HG02885 (cell line): ENCODE measurements around the gene CPAMD8.
"Not testable (repeated sequence)": the region's sequence is repeated elsewhere in the genome, so short reads cannot be mapped to it uniquely, and the experiment has no call there.

Experiments used
- ATAC-seq: cut with Tn5 transposase; IDR thresholded peaks from one replicate; pipeline ENCODE4 v1.9.1; 2021; ENCODE audit warnings: mild to moderate bottlenecking; ENCODE audit not compliant: unreplicated experiment, poor library complexity

Gene CPAMD8

DNA sequence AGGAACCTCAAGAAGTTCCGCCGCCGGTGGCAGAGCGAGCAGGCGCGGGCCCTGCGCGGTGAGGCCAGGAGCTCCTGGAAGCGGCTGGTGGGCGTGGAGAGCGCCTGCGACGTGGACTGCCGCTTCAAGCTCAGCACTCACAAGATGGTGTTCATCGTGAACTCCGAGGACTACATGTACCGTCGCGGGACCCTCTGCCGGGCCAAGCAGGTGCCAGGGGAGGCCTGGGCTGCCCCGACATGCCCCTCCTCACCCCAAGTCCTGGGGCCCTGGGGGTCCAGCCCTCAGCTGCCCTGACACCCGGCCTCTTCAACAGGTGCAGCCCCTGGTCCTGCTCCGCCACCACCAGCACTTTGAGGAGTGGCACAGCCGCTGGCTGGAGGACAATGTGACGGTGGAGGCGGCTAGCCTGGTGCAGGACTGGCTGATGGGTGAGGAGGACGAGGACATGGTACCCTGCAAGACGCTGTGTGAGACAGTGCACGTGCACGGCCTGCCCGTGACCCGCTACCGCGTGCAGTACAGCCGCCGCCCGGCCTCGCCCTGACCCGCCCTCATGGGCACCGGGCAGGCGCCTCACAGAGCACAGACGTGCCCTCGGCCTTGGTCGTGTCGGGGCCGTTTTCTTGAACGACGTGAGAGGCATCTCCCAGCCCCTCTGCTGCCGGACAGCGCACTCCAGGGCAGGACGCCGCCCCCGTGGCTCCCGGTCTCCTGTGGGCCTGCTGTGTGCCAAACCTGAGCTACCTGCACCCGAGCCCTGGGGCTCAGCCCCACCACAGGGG, 148.2 kb downstream of the CPAMD8 start:
- no peak for ATAC-seq

DNA sequence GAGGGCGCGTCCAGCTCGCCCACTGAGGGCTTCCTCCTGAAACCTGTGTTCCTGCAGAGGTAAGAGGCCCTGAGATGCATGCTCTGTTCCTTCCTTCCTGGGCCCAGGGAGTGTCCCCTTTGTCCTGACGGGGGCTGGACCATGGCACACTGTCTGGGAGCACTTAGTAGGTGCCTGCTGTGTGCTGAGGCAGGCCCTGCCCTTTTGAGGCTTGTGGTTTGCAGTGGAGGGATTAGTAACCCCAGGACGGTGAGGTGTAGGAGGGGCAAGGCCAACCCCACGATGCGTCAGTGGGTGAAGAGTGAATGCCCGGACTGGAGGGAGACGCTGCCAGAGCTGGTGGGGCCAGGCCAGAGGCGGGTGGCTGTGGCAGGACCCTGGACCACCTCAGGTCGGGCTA, 149.0 kb downstream of the CPAMD8 start:
- ATAC-seq, result no peak

DNA sequence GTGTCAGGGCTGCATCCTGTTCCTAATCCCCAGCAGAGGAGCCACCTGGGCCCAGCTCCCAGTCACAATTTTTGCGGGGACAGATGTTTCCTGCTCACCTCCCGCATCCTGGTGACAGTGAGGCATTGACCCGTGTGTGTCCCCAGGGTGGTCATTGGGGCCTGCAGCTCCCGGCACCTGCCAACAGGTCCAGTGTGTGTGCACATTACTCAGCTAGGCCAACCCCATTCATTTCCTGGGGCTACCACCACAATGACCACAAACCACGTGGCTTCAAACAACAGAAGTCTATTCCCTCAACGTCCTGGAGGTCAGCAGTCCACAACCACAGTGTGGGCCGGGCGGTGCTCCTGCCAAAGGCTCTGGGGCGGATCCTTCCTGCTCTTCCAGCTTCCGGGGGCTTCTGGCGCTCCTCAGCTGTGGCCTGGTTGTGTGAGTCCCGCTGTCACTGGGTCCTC, 149.7 kb downstream of the CPAMD8 start:
- no peak for ATAC-seq

DNA sequence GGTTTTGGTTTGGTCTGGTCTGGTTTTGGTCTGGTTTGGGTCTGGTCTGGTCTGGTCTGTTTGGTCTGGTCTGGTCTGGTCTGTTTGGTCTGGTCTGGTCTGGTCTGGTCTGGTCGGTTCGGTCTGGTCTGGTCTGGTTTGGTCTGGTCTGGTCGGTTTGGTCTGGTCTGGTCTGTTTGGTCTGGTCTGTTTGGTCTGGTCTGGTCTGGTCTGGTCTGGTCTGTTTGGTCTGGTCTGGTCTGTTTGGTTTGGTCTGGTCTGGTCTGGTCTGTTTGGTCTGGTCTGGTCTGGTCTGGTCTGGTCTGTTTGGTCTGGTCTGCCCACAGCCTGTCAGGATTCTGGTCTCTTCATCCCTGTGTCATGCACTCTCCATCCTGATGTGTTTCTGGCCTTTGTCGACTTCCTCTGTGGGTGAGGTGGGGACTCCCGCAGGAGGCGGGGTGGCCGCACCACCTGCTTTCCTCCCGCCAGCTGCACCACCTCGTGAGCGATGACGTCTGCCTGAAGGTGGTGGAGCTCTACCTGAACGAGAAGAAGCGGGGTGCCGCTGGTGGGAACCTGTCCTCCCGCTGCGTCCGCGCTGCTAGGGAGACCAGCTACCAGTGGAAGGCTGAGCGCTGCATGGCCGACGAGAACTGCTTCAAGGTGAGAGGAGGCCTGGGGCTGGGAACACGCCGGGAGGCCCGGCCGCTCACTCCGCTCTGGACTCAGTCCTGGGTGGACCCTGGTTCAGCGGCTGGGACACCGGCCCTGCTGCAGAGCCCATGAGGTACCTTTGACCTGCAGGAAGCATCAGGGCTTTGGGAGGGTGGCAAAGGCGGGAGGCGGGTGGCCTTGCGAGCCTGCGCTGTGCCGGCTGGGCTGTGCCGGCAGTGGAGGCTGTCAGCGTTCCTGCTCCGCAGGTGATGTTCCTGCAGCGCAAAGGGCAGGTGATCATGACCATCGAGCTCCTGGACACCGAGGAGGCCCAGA, 150.7 kb downstream of the CPAMD8 start:
- no peak for ATAC-seq

DNA sequence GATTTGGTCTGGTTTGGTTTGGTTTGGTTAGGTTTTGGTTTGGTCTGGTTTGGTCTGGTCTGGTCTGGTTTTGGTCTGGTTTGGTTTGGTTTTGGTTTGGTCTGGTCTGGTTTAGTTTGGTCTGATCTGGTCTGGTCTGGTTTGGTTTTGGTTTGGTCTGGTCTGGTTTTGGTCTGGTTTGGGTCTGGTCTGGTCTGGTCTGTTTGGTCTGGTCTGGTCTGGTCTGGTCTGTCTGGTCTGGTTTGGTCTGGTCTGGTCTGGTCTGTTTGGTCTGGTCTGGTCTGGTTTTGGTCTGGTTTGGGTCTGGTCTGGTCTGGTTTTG, 151.7 kb downstream of the CPAMD8 start:
- ATAC-seq, result not testable (repeated sequence)

DNA sequence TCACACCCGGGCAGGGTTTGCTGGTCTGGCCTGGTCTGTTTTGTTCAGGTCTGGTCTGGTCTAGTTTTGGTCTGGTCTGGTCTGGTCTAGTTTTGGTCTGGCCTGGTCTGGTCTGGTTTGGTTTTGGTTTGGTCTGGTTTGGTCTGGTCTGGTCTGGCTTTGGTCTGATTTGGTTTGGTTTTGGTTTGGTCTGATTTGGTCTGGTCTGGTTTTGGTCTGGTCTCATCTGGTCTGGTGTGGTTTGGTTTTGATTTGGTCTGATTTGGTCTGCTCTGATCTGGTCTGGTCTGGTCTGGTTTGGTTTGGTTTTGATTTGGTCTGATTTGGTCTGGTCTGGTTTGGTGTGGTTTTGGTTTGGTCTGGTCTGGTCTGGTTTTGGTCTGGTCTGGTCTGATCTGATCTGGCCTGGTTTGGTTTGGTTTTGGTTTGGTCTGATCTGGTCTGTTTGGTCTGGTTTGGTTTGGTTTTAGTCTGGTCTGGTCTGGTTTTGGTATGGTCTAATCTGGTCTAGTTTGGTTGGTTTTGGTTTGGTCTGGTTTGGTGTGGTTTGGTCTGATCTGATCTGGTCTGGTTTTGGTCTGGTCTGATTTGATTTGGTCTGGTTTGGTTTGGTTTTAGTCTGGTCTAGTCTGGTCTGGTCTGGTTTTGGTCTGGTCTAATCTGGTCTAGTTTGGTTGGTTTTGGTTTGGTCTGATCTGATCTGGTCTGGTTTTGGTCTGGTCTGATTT, 152.2 kb downstream of the CPAMD8 start:
- ATAC-seq, result no peak

DNA sequence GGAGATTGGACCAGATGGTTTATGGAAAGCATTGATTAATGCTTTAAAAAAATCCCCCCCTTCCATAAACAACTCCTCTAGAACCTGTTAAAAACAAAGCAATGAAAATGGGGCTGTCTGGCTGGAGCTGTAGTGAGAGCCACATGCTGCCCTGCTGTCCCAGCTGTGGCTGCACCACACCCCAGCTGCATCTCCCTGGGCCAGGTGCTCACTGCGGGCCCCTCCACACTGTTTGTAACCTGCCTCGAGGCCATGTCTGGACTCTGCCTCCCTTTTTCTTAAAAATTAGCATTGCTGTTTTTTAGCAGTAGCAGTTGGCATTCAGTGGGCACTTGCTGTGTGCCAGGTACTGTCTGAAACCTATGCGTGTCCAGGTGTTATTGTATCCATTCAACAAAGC, 153.0 kb downstream of the CPAMD8 start:
- ATAC-seq, result no peak

DNA sequence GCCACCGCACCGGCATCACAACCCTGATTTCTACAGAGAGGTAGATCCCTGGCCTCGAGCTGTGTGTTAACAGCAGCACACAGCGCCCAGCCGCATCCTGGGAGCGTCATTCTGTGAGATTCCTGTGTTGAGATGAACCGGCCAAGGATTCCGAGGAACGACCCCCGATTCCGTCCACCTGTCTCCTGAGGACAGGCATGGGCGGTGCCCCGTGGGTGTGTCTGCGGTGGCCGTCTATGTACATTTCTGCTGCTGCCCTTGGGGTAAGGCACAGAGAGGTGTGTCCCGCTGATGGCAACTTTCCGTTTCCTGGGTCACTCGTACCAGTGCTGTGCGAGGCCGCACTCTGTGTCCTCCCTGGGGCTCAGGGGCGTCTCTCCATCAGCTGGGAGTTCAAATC, 153.9 kb downstream of the CPAMD8 start:
- no peak for ATAC-seq

DNA sequence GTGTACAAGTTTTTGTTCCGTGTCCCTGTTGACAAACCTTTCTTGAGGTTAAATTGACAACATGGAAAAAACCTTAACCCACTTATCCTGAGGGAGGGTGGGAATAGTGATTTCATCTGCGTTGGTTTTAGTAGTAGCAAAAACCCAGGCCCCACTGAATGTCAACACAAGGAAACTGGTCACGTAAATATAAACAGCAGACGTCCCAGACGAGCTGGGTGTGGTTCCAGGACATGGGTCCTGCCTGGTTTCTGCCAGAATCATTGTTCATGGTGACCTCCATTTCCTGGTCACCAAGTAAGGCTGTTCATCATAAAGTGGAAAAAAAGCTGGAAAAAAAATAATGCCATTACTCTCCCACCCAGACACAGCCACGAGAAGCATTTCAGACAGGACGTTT, 154.7 kb downstream of the CPAMD8 start:
- no peak for ATAC-seq

DNA sequence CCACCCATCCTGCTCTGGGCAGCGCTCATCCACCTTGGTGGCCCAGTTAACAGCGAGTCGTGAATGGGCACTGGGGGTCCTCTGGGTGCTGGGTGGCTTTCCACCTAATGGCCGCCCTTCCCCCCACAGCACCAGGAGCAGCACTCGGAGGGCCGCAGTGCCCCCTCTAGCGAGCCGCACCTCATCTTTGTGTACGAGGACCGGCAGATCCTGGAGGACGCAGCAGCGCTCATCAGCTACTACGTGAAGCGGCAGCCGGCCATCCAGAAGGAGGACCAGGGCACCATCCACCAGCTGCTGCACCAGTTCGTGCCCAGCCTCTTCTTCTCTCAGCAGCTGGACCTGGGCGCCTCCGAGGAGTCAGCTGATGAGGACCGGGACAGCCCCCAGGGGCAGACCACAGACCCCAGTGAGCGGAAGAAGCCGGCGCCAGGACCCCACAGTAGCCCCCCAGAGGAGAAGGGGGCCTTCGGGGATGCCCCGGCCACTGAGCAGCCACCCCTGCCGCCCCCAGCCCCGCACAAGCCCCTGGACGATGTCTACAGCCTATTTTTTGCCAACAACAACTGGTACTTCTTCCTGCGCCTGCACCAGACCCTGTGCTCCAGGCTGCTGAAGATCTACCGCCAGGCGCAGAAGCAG, 157.2 kb downstream of the CPAMD8 start:
- ATAC-seq, result no peak

DNA sequence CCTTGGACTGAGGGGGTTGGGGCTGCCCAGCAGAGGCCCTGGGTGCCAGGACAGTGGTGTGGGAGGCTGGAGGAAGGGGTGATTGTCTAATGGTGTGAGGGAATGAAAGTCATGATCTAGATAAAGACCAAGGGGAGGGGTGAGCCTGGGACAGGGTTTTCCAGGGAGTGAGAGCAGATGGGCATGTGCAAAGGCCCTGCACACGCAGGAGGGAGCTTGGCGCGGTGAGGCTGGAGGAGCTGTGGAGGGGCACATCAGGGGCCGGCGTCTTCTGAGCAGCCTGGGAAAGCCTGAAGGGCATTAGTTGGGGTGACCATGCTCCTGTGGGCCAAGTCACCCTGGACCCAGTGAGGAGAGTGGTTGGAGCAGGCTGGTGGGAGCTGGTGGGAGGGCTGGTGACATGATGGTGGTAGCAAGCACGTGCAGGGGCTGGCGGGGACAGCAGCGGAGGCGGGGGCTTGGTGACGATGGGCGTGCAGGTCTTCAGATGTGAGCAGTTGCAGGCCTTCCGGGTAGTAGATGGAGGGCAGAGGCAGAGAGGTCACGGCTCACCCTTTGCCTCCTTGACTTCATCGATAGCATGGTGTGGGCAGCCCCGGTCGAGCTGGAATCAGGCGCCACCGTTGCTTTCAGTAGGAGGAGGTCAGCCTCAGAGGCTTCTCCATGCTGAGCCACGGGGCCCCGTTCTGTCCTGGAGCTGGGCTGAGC, 158.0 kb downstream of the CPAMD8 start:
- ATAC-seq, result no peak

DNA sequence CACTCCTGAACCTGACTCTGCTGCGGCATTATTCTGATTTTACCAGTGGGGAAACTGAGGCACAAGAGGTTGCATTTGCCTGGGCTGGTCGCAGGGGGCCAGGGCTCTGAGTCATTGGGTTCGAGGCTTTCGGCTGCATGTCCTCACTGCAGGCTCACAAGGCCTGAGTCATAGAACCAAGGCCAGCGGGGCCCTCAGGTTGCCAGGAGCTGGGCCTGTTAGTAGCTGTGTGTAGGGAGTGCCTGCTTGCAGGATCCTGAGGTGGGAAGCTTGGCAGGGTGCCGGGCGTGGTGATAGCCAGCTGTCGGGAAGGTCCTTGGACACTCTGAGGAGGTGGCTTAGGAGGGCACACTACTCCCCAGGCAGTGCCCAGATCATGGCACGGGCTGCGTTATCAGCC, 159.4 kb downstream of the CPAMD8 start:
- ATAC-seq, result no peak

DNA sequence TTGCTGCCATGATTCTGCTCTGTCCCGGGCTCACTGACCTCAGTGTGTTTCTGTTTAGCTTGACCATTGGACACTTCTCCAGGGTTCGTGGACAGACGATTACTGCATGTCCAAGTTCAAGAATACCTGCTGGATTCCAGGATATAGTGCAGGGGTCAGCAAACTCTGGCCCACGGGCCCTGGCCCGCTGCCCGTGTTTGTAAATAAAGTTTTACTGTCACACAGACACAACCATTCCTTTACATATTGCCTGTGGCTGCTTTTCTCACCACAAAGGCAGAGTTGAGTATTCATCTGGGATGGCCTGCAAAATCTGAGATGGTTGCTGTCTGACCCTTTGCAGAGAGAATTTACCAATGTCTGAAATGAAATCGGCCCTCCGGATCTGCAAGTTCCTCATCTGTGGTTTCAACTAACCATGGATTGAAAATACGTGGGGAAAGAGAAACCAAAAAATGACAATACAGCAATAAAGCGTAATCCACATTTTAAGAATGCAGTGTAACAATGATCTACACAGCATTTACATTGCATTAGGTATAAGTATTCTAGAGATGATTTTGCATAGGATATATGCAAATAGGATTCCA, 163.7 kb downstream of the CPAMD8 start:
- no peak for ATAC-seq

DNA sequence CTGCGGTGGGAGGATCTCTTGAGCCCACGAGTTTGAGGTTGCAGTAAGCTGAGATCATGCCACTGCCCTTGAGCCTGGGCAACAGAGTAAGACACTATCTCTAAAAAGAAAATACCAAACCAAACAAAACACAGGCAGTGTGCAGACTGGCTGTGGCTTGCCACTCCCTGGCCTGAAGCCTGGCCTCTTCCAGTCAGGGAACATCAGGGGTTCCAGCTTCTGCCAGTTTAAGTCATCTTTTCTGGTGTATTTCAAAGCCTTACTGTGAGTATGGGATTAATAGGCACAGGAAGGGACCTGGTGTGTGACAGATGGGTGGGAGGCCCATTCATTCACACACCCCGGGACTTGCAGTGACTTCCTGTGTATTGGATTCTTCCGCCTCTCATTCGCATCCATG, 164.8 kb downstream of the CPAMD8 start:
- no peak for ATAC-seq

DNA sequence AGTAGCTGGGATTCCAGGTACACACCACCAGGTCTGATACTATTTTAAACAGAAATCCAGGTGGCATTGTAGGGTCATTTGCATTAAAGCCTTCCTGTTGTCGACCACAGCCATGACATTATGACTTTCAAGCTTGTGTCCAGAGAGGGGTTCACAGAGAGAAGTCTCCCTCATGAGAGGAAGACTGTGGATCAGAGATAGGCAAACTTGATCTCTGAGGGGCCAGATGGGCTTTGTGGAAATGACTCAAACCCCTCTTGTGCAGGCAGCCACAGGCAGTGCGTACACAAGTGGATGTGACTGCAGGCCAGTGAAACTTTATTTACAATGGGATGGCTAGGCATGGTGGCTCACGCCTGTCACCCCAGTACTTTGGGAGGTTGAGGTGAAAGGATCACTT, 165.6 kb downstream of the CPAMD8 start:
- no peak for ATAC-seq

DNA sequence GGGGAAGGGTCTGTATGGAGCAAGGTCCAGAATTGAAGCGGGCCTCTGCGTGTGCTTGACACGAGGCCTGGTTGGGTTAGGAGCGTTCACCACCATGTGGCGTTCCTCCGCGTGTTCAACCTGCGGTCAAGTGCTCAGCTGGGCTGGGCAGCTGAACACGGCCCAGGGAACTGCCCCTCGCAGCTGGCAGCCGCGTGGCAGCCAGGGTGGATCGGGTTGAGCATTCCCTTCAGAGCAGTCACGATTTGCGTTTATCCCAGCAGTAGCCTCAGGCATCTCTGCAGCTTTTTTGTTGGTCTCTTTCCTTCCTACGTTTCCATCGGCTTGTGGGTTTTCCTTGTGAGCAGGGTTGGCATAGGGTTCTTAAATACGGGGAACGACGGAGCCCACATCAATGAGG, 166.5 kb downstream of the CPAMD8 start:
- no peak for ATAC-seq

DNA sequence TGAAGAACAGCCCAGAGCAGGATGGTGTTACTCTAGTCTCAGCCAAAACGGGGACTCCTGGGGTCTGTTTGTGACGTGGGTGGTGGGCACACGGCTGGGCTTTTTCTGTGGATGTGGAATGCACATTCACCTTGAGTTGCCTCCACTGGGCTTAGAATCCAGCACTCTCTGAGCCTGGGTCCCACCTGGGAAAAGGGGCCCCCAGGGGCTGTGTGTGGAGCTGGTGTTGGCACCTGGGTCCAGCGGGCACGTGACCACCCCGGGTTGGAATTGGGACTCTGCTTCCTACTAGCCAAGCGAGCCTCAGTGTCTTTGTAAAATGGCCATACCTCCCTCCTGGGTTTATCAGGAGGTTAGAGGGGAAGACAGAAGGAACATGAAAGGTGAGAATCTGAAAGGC, 167.0 kb downstream of the CPAMD8 start:
- ATAC-seq, result no peak

DNA sequence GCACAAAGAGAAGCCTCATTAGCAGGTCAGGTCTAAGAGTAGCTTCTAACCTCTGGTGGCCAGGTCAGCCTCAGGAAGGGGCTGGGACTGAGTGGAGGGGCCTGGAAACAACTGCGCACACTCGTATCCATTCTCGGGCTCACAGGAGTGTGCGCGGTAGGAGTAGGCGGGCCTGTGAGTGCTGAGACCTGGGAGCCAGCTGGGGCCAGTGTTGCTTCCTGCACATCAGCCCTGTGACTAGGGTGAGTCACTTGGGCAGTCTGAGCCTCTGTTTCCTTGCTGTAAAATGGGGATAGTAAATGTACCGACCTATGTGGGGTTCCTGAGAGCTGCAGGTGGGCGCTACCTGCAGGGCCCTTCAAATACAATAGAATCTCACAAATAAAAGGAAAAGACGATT, 170.5 kb downstream of the CPAMD8 start:
- ATAC-seq, result no peak

DNA sequence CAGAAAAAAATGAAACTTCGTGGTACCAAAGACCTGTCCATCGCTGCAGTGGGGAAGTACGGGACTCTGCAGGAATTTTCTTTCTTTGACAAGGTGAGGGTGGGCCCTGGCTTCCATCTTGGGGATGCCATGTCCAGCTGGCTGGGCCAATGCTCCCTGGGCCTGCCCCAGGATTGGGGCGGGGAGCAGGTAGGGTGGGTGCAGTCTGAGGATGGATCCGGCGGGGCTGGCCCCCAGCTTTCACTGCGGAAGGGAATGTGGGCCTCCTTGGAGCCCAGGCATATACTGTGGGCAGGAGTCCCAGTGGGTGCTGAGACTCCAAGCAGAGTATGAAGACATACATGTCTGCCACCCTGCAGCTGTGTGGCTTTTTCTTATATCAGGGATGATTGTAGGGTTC, 173.5 kb downstream of the CPAMD8 start:
- no peak for ATAC-seq
